IPS DF 6.9 (cell line): Measurements from ENCODE around the gene ANKS3.
"Not testable (repeated sequence)": the region's sequence is repeated elsewhere in the genome, so short reads cannot be mapped to it uniquely, and the experiment has no call there.

Experiments
- DNase-seq: peaks from one replicate; pipeline ENCODE4 v3.0.0-alpha.2; 2013; ENCODE audit warnings: low read depth, low spot score
- H3K27ac ChIP-seq: one replicate; pipeline ENCODE4 v1.5.1; 2013; ENCODE audit warnings: low read length, control low read depth
- H3K27me3 ChIP-seq: 2 replicates; pipeline ENCODE4 v1.6.1; 2013; ENCODE audit warnings: mild to moderate bottlenecking, low read length; ENCODE audit not compliant: control insufficient read depth, insufficient read depth
- H3K36me3 ChIP-seq: 2 replicates; pipeline ENCODE4 v1.6.1; 2013; ENCODE audit warnings: low read length; ENCODE audit not compliant: control insufficient read depth, insufficient read depth
- H3K4me1 ChIP-seq: 2 replicates; pipeline ENCODE4 v1.6.1; 2013; ENCODE audit warnings: low read length; ENCODE audit not compliant: control insufficient read depth, insufficient read depth
- H3K4me3 ChIP-seq: 2 replicates; pipeline ENCODE4 v1.5.1; 2013; ENCODE audit warnings: mild to moderate bottlenecking, low read length
- H3K9me3 ChIP-seq: 2 replicates; pipeline ENCODE4 v1.6.1; 2013; ENCODE audit warnings: low read length, inconsistent platforms; ENCODE audit not compliant: control insufficient read depth, insufficient read depth
- WGBS: extraction: QIAGEN DNeasy Blood & Tissue Kit; methylation state at CpG from one replicate; pipeline ENCODE4 v1.1.7; 2013; ENCODE audit warnings: mixed read lengths, missing lambda C conversion rate; ENCODE audit not compliant: insufficient read length, insufficient coverage; 5-methylcytosine and 5-hydroxymethylcytosine counted together

ANKS3 gene

GRCh38 chr16:4744555-4745273 is 10.6 kb upstream of the ANKS3 start:
- Histone ChIP-seq H3K36me3 (no peaks in the 10 kb centered on the region), H3K27me3 (no peaks in the 10 kb centered on the region), H3K4me1 (no peaks in the 10 kb centered on the region; the same call in 1 of the 2 replicates), H3K27ac (no peak overlapping the region), H3K4me3 (no peak overlapping the region), H3K9me3 (no peaks in the 10 kb centered on the region)
- no peak for DNase-seq
- WGBS: no CpG with 5 or more reads among the region's 13 CpGs

GRCh38 chr16:4743226-4743878 is 9.3 kb upstream of the ANKS3 start:
- no peaks in the 10 kb centered on the region; the same call in 1 of the 2 replicates for H3K4me1 ChIP-seq
- no peaks in the 10 kb centered on the region for H3K36me3 ChIP-seq
- H3K27me3 ChIP-seq: no peaks in the 10 kb centered on the region
- no peaks in the 10 kb centered on the region for H3K9me3 ChIP-seq
- DNase-seq: no peak
- H3K27ac ChIP-seq: no peak overlapping the region
- no CpG with 5 or more reads among the region's 14 CpGs for WGBS
- H3K4me3 ChIP-seq: no peak overlapping the region

DNA sequence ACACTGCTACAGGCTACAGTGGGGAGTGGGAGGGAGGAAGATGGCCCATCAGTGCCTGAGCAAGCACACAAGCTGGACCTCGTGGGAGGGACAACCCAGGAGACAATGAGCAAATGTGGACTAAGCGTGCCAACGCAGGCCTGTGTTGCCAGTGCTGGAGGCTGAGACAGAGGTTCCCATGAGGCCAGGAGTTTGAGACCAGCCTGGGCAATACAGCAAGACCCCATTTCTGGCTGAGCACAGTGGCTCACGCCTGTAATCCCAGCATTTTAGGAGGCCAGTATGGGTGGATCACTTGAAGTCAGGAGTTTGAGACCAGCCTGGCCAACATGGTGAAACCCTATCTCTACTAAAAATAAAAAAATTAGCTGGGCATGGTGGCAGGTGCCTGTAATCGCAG is 4.3 kb upstream of the ANKS3 start:
- no CpG with 5 or more reads among the region's 5 CpGs for WGBS
- not testable (repeated sequence) for H3K36me3 ChIP-seq, H3K27me3 ChIP-seq, DNase-seq, H3K27ac ChIP-seq, H3K4me1 ChIP-seq, H3K9me3 ChIP-seq, H3K4me3 ChIP-seq

DNA sequence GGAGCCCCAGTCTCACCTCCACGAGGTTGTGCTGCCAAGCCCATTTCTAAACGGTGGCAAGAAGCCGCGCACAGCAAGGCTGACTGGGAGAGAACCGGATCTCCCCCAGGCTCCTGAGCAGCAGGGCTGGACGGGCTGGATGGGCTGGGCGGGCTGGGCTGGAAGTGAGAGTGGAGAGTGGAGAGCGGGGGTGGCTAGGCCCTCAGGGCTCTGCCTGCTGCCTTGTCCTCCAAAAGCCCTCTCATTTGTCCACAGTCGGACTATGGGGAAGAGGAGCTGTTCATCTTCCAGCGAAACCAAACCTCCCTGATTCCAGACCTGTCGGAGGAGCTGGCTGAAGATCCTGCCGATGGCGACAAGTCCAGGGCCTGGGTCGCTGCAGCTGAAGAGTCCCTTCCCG is 3.5 kb upstream of the ANKS3 start:
- WGBS: no CpG with 5 or more reads among the region's 15 CpGs
- Histone ChIP-seq H3K9me3 (no peaks in the 10 kb centered on the region), H3K27me3 (no peaks in the 10 kb centered on the region), H3K27ac (no peak overlapping the region), H3K36me3 (no peaks in the 10 kb centered on the region), H3K4me1 (no peaks in the 10 kb centered on the region), H3K4me3 (no peak overlapping the region)
- DNase-seq: no peak

- DNase-seq: no peak
- Histone ChIP-seq H3K27ac (no peak overlapping the region), H3K4me1 (no peaks in the 10 kb centered on the region), H3K4me3 (no peak overlapping the region), H3K36me3 (no peaks in the 10 kb centered on the region), H3K9me3 (no peaks in the 10 kb centered on the region), H3K27me3 (no peaks in the 10 kb centered on the region)
- WGBS: no CpG with 5 or more reads among the region's 4 CpGs
Measured at GRCh38 chr16:4736546-4736945, 2.5 kb upstream of the ANKS3 start.

DNA sequence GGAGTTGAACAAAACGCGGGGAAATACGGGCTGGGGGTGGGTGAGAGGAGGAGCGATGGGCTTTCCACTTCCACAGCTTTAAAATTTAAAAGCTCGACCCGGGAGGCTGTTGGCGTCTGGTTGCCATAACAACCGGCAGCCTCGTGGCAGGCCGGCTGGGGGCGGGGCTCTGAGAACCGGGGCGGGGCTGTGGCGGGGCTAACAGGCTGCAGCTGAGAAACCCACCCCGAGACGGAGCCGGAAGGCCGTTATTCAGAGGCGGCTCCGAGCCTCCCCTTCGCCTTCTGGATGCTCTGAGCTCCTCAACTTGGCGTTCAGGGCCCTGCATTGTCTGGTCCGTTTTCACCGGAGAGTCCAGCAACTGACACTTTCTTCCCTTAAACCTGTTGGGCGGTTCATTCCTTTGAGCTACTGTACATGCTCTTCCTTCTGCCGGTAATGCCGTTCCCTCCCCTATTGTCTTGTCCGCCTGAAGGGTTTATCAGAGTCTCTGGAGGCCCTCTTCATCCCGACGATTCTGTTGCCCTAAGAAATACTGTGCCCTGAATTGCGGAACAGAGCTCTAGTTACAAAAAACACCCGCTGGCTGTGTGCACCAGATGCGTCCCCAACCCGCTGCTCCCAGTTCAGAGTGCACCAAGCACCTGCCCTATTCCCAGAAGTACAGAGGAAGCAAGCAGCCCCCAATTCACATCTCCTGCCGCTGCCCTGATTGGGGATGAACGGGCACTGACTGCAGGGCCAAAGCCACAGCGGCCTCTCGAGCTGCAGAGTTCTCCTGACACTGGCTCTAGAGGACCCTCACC is 862 bp upstream of the ANKS3 start:
- Histone ChIP-seq H3K4me3 (peak overlapping the region; percentile 98; the same call in 1 of the 2 replicates), H3K27ac (no peak overlapping the region), H3K4me1 (no peaks in the 10 kb centered on the region), H3K9me3 (no peaks in the 10 kb centered on the region), H3K27me3 (no peaks in the 10 kb centered on the region), H3K36me3 (no peaks in the 10 kb centered on the region)
- no CpG with 5 or more reads among the region's 38 CpGs for WGBS
- DNase-seq: no peak

DNA sequence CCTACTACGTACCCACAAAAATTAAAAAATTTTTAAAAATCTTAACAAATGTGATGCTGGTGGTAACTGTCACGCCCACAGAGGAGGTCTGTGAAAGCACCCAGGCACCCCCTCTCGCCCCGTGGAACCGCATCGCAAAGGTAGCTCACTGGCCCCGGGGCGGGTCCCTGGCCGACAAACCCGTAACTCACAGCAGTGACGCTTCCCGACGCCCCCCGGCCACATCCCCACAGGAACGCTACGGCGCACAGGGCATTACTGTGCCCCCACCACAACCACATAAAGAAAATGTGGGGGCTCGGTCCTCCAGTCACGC is 366 bp downstream of the ANKS3 start:
- Histone ChIP-seq H3K9me3 (no peaks in the 10 kb centered on the region), H3K36me3 (peaks cover 1% of the 10 kb centered on the region; the same call in 1 of the 2 replicates), H3K4me1 (no peaks in the 10 kb centered on the region), H3K4me3 (peak overlapping the region; percentile 98), H3K27me3 (no peaks in the 10 kb centered on the region), H3K27ac (no peak overlapping the region)
- DNase-seq: no peak
- WGBS: no CpG with 5 or more reads among the region's 19 CpGs

- WGBS: no CpG with 5 or more reads among the region's 17 CpGs
- no peak for DNase-seq
- no peaks in the 10 kb centered on the region for H3K4me1 ChIP-seq
- H3K4me3 ChIP-seq: peak overlapping the region; percentile 98; the same call in 1 of the 2 replicates
- H3K36me3 ChIP-seq: peaks cover 5% of the 10 kb centered on the region; the same call in 1 of the 2 replicates
- H3K27me3 ChIP-seq: no peaks in the 10 kb centered on the region
- no peak overlapping the region for H3K27ac ChIP-seq
- H3K9me3 ChIP-seq: no peaks in the 10 kb centered on the region
Measured at GRCh38 chr16:4733211-4733742, 794 bp downstream of the ANKS3 start.

DNA sequence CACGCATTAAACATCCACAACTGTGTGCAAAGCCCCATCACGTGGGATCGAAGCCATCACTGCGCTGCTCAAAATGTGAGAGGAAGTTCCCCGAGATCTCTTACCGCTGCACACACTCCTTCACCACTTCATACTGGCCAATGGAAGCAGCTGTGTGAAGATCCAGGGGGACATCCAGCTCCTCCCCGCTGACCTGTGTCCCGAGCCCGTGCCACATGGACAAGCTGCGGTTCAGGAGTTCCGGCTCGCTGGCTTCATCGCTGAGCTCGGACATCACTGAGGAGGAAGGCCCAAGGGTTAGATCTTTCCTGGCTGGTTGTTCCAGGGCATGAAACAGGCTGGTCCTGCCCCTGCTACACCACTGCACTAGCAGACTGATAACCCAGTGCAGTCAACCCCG is 4.2 kb downstream of the ANKS3 start:
- no peak overlapping the region for H3K4me3 ChIP-seq
- H3K36me3 ChIP-seq: peaks cover 20% of the 10 kb centered on the region
- no peaks in the 10 kb centered on the region for H3K27me3 ChIP-seq
- no peaks in the 10 kb centered on the region for H3K4me1 ChIP-seq
- no peaks in the 10 kb centered on the region for H3K9me3 ChIP-seq
- no peak for DNase-seq
- no peak overlapping the region for H3K27ac ChIP-seq
- no CpG with 5 or more reads among the region's 15 CpGs for WGBS

DNA sequence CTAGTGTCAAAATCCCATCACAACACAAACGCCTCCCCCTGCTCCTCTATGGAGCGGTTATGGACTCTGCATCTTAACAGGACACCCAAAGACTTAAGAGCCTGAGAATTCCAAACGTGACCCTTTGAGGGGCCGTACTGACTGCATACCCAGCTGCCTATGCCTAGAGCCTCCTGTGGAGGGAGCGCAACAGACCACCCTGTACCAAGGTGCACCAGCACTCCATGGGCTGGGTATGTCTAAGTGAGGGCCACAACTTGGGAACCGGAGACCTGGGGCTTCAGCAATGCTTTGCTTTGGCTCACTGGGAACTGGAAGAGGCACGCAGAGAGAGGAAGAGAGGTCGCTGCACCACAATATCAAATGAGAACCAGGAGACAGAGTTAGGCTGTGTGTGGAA is 5.4 kb downstream of the ANKS3 start:
- H3K9me3 ChIP-seq: no peaks in the 10 kb centered on the region
- DNase-seq: no peak
- peaks cover 22% of the 10 kb centered on the region for H3K36me3 ChIP-seq
- H3K27me3 ChIP-seq: no peaks in the 10 kb centered on the region
- WGBS: no CpG with 5 or more reads among the region's 8 CpGs
- H3K4me1 ChIP-seq: no peaks in the 10 kb centered on the region
- no peak overlapping the region for H3K4me3 ChIP-seq
- no peak overlapping the region for H3K27ac ChIP-seq
